HUDEP-2 (cell line): ENCODE measurements around the gene SMO.

Experiments
- DNase-seq, 76 experiments: peaks; one replicate each; lab custom pipeline; 2025; ENCODE audit not compliant: unreplicated experiment in 76 of 76; lab: John Stamatoyannopoulos, UW

The SMO gene

DNA sequence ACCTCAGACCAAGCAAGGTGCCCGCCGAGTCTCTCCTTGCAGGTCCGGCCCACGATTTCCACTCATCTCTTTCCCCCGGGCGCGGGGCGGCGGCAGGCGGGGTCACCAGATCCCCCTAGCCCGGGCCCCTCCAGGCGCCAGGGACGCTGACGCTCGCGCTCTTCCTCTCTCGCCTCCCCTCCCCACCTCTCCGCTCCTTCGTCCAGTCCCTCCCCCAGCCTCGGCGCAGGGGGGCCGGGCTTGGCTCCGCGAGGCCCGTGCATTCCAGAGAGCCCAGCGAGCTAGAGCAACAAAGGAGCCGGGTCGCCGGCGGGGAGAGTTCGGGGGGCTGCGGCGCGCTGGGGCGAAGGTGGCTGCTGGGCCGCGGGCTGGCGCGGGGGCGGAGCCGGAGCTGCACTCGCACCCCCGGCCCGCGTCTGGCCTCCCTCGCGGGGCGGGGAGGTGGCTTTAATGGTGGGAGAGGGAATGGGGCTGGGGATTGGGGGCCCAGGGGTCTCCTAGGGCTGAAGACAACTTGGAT, at the start of gene SMO:
SMO (plus strand) TSS at position 262 of the 520 bp plus-strand sequence. CDS start 519 bp downstream, outside the sequence.
- no peak for DNase-seq

DNA sequence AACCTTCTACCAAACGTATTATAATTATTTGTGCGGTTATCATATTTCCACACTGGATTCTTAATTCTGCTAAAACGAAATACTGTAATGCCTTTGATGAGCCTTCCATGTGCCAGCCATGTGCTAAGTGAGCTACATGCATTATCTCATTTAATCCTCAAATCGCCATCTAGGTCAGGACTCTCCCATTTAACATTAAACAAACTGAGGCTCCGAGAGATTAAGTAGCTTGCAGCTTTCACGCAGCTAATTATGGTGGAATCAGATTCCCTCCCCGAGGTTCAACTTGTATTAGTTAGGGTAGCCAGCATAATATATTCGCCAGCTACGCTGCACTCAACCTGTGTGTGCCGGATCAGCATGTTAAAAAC, 44.7 kb upstream of the SMO start:
- no peak for DNase-seq

DNA sequence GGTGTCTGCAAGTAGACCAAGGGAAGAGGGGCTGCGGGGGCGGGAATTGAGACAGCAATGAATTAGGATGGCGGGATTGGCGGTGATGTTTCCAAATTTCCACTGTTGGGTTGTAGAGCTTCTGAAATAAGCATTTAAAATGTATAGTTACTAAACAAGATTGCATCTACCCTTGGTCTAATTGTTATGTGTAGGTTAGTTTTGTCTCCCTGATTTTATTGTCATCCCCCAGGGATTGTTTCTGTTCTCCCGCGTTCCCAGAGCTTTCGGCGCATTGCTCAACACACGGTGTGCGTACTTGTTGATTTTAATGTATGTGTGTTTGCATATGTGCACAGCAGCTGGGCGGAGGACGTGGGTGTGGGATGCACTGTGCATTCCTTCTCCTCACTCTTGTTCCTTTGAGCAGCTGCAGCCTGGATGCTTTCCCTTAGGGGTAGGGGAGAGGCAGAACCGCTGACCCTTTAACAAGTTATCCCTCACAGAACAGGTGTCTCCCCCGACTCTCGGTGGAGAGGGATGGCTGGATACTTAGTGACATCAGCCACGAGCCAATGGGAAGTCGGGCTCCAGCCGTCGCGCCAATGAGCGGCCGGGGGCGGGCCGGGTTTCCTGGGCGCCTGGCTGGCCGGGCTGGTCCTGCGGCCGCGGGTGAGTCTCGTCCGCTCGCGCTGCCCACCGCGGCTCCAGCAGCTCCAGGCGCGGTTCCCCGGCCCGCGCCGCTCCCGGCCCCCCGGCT, 44.2 kb upstream of the SMO start, which contains the start of gene TSPAN33:
TSPAN33 (plus strand) TSS at position 613 of the 739 bp plus-strand sequence. CDS start 274 bp downstream, outside the sequence.
- peak in 36 of 76 experiments; percentile 3 to 52 (median 20) for DNase-seq

DNA sequence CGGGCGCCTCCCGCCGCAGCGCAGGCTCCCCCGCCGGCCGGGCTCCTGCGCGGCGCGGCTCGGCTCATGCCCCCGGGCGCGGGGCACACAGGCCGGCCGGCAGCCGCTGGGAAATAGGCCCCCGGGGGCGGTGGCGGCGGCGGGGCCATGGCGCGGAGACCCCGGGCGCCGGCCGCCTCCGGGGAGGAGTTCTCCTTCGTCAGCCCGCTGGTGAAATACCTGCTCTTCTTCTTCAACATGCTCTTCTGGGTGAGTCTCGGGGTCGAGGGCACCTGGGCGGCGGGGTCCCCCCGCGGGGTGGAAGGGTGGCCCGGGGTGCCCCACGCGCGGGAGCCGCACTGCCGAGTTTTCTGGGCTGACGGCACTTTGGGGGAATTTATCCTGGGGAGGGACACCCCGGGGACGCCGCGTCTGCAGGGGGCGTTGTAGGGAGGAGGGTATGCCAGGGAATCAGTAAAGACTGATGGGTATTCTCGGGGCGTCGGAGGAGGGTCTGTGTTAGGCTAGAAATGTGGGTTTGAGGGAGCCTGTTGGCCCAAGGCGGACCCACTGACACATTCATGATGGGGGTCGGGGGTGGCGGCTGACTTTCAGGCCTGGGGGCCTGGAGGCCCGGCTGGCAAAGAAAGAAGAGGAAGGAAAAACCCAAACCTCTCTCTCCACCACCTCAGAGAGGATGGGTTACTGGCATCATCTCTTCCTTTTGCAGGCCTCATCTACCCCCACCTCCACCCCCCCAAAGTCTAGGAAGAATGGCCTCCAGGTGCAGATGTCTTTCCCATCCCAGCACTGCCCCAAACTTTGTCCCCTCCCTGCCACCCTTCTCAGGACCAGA, 43.4 kb upstream of the SMO start:
- DNase-seq: no peak

DNA sequence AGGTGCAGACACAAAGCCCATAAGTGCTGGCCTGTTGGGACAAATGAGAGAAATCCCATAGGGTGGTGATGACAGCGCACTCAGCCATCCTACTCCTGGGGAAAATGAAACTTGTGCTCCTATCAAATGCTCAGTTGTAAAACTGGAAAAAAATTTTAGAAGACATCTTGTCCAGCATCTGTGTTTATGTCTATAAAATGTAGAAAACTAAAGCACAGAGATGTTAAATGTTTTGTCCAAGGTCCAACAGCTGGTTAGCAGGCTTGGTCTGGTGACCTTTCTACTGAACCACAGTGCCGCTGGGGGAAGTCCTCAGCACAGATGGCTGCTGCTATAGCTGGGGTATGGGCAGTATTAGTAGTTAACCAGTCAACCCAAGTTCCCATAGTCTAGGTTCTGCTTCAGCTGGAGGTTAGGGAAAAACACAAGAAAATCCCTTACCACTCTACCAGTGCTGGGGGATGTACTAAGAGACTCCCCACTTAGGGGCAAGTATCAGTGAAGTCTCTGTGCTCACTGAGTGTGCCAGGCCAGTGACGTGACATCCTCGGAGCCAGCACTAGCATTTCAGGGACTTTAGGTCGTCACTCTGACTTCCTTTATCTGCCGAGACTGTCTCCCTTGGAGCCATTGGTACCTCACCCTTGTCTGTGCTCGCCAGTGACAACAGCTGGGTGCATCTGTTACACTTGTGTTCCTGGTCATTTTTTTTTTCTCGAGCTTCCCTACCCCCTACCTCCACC, 42.0 kb upstream of the SMO start:
- no peak for DNase-seq

DNA sequence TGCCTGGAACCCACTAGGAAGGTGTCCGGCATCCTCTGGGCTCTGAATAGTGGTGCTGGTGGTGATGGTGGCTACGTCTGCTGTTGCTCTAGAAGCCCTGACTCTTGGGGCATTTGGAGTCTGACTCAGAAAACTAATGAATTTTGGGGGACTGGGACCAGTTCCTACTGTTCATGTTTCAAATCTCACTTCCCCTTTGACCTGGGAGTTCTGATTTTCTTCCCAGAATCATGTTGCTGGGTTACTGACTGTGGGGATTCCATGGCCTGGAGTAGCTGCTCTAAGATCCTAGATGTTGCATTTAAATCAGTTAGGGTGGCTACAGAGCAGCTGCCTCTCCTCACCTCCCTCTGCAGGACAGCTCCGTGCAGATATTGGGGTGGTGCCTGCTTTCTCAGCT, 40.7 kb upstream of the SMO start:
- DNase-seq: no peak

DNA sequence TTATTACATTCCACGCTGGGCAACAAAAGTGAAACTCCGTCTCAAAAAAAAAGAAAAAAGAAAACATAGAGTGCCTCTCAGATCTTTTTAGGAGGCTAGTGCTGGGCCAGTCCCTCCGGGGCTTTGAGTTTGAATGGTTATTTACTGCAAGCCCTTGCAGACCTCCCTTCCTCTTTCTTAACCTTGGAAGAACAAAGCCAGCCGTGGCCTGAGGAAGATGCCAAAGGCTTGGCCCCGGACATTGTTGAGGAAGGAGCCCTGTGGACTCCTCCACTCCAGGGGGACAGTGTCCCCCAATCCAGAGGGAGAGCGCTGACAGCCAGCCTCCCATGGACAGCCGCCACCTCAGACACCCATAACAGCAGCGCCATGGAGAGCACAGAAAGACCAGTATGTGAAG, 38.9 kb upstream of the SMO start:
- no peak for DNase-seq

DNA sequence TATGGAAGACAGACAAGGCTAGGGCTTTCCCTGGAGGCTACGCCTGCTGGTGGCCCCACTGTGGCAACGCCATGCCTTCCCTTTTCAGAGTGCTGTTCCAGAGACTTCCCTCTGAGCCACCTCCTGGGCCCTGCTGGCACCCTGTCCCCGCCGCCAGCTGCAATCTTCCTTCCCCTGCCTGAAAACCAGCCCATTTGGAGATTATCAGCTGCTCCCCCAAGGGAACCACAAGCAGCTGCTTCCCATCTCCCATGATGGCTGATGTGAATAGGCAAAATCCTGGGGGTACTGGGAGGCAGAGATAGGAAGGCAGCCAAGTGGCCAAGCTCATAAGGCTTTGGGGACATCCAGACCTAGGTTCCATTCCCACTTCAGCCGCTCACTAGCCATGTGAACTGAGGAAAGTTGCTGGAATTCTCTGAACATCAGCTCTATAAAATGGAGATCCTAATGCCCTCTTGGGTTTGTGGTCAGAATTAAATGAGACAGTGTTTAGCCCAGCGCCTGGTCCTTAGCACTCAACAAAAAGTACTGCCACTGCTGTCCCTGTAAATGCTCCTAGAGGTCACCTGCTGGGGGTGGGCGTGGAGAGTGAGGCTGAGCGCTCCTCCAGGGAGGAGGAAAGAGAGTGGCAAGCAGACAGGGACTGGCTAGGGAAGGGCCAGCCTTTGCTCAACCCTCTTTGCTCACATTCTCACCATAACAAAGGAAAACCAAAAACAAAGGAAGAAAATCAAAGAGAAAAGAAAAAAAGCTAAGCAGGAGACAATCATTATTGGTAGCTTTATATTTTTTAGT, 38.0 kb upstream of the SMO start:
- DNase-seq: no peak

DNA sequence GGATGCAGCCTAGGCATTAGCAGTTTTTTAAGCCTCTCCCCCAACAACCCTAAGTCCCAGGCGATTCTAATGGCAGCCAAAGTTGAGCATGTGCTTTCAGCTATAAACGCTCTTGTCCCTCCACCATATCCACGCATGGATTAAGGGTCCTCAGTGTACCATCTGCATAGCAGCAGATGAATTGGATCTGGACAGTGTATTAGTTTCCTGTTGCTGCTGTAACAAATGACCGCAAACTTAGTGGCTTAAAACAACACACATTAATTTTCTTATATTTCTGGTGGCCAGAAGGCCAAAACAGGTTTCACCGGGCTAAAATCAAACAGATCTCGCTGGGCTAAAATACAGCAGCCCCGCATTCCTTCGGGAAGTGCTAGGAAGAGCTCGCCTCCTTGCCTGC, 30.8 kb upstream of the SMO start:
- DNase-seq: no peak

DNA sequence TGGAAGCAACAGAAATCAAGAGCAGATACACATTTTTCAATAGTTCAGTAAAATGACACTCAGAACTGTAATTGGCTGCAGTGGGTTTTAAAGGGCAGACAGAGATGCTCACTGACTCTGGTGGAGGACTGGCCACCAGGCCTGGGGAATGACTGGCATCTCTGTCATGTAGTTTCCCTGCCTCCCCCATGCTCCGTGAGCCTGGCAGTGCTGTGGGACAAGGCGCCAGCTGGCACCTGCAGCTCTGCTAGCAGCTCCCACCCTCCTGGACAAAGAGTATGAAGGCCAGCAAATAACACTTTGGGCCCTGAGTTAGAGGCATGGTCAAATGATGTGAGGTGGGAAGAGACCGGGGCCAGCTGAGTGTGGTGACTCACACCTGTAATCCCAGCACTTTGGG, 28.9 kb upstream of the SMO start:
- DNase-seq: no peak

DNA sequence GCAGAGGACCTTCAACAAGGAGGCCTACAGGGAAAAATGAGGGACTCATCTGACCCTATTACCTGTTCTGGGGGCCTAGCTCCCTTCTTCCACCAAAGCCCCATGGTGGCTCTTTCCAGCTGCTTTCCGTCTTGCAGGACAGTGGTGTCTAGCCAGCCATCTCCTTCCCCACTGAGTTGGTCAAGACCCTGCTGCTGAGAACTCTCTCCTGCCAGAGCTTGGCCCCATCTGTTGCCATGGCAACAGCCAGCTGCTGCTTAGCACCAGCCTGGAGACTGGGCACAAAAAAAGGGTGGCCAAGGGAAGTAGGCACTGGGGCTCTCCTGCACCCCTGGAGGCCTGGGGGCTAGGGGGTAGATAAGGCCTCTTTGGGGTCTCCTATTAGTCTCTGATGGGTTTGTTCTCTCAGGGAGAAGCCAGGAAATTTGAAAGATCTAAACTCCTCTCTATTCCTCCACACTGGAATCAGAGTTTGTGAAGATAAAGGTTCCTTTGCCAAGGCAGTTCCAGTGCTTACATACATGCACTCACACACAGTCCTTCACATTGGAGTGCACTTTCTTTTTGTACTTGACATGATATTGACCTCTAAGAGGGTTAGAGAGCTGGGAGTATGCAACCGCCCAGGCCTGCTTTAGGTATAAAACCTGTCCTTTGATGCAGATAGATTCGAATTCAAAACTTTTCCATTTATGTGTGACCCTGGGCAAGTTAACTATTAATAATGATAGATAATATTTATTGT, 28.1 kb upstream of the SMO start:
- DNase-seq: no peak

DNA sequence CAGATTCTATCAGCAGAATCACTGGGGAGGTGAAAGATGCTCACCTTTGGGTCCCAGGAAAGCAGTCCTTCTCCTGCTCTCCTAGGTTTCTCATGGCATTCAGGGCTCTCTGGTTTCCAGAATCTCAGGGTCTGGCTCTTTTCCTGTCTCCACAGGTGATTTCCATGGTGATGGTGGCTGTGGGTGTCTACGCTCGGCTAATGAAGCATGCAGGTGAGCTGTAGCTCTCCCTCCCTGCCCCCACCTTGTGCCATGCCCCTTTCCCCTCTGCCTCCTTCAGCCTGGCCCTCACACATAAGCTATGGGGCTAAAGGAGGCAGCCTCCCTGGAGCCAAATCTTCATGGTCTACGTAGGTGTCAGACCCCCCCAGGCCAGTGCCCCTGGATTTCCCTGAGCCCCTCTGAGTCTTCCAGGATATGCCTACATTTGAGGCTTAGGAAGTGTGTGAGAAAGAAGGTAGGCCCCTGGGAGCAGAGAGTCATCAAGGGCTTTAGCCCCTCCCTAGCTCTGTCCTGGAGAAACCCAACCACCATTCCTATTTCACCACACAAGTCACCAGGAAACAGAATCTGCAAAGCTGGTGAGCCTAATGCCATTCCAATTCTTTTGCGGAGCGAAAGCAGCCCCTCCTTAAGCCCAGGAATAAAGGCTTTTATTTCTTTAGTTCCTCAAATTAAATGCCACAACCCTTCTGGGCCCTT, 26.8 kb upstream of the SMO start:
- no peak for DNase-seq

DNA sequence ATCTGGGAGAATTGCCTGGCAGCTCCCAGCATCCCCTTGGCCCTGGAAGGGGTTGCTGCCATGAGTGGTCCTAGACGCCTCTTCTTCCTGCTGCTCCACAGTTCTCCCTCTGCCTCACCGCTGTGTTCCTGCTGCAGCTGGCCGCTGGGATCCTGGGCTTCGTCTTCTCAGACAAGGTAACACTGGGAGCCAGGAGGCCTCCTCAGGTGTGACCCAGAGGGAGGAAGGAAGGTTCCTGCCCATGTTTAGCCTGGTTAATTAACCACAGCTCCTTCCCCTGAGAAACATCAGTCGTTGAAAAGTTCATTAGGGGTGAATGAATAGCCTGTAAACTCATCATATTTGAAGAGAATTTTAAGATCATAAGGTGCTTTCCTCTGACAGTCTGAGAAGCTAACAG, 25.7 kb upstream of the SMO start:
- DNase-seq: no peak

DNA sequence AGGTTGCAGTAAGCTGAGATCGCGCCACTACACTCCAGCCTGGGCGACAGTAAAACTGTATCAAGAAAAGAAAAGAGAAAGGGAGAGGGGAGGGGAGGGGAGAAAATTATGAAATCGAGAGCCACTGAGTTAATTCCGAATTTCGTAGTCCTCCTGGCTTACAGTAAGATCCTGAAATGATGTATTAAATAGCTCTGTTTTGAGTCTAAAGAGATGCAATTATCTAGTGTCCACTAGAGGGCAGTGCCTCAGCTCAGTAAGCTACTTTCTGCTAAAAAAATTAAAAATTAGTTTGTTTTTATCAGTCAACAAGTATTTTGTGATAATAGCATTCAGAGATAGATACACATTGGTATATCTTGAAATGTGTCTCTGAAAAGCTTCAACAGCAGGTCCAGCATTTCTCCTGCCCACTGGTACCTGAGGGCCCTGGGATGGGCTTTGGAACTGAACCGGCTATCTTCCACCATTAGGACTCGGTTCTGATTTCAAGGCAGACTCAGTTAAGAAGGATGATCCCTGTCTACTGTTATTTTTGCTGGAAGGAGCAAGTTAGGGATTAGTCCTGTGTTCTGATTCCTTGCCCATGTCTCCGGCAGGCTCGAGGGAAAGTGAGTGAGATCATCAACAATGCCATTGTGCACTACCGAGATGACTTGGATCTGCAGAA, 24.4 kb upstream of the SMO start:
- peak in 8 of 76 experiments; percentile 4 to 23 (median 13) for DNase-seq

DNA sequence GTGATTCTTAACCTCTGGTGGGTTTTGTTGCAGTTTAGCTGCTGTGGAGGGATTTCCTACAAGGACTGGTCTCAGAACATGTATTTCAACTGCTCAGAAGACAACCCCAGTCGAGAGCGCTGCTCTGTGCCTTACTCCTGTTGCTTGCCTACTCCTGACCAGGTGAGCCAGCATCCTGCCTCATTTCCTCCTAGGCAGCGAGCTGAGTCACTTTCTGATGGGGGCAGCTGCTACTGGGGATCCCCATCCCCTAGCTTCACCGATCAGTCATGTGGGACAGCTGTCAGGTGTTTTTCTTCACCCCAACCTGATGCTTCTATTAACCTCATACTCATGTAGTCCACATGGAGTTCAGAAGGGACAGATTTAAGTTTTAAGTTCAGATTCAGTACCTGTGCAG, 21.7 kb upstream of the SMO start:
- no peak for DNase-seq

DNA sequence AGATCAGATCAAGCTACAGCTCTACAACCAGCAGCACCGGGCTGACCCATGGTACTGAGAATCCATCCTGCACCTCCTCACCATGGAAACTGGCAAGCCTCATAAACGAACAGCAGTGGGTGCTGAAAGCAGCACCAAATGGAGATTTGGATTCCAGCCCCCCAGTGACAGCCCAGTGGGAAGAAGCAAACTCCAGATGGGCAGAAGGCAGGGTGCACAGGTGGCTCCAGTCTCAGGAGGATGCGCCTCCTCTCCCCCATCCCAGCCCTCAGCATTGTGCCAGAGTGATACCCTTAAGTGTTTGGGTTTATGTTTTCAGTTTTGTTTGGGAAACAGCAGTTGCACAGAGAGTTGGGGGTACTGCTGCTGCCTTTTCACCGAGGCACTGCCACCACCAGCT, 20.6 kb upstream of the SMO start:
- DNase-seq: no peak

DNA sequence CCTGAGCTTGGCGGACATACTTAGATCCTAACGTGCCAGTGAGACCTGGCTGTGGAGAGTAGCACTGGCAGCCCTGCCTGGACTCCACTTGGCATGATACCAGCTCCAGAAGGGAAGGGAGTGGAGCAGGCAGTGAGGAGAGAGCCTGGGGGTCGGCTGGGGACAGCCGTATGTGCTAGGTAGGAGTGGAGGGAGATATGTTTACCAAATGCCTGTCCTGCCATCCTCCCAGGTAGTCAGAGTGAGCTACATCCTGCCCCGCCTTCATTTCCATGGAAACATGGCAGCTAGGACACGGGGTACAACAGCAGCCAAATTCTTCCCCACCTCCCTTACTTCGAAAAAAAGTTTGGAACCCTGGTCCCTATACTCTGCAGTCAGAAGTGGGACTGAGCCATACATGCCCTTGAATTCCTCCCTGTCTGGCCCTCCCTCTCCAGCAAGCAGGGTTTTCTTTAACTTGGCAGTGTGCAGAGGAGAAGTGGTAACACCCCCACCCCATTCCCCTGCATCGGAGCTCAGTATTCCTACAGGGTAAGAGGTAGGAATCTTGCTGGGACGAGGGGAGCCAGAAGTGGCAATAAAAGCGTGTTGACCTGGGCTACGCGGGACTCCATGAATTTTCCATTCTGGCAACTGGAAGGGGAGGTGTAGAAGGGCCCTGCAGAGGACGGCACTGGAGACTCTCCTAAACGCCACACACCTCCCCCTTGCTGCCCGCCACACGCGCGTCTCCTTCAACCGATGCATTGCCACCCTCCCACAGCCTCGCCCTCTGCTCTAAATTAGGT, 20.0 kb upstream of the SMO start:
- DNase-seq: no peak
